ENCODE results near the gene SORBS1.

Gene SORBS1

DNA sequence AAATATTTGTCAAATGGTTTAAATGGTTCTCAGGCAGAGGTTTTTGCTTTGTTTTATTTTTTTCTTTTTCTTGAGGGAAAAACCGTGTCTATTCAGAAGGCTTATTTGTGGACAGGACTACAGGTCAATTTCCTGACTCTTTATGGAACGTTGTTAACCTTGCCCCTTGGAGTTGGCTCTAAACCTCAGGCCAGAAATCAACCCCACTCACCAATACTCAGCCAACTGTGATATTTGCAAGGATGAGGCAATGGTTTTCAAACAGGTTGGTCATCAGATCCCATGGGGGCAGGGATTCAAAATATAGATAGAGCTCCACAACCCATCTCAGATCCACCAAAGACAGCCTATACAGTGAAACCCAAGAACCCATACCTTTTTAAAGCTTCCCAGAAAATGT is 280.5 kb downstream of the SORBS1 start:
- DNase-seq, result no peak

DNA sequence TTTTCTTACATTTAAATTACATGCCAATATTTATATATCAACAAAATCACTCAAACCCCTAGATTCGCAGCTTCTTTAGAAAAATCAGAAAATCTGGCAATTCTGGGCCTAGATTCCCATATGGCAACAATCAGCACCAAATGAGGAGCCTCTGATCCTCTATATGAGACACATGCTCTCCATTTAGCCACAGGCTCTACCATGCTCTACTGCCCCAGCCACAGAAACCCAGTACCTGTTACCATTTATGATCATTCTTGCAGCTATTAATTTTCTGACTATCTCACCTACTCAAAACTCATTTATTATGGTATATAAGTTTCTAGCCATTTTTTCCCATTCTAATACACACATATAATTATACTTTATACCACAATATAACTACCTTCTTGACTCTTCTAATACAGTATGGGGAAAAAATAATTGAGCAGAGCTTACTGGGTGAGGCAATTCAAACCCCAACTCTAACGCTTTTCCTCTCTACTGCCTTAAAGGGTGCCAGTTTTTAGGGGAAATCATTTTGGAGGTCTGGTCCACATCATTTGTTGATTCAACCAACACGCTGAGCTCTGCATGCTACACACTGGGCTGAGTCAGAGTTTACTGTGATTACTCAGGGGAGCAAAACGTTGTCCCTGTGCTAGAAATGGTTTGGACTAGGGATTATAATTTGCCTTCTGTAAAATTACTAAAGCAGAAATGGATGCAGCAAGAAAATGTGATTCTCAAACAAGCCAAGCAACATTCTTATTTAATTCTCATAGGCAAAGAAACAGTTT is 281.9 kb downstream of the SORBS1 start:
- no peak for DNase-seq

DNA sequence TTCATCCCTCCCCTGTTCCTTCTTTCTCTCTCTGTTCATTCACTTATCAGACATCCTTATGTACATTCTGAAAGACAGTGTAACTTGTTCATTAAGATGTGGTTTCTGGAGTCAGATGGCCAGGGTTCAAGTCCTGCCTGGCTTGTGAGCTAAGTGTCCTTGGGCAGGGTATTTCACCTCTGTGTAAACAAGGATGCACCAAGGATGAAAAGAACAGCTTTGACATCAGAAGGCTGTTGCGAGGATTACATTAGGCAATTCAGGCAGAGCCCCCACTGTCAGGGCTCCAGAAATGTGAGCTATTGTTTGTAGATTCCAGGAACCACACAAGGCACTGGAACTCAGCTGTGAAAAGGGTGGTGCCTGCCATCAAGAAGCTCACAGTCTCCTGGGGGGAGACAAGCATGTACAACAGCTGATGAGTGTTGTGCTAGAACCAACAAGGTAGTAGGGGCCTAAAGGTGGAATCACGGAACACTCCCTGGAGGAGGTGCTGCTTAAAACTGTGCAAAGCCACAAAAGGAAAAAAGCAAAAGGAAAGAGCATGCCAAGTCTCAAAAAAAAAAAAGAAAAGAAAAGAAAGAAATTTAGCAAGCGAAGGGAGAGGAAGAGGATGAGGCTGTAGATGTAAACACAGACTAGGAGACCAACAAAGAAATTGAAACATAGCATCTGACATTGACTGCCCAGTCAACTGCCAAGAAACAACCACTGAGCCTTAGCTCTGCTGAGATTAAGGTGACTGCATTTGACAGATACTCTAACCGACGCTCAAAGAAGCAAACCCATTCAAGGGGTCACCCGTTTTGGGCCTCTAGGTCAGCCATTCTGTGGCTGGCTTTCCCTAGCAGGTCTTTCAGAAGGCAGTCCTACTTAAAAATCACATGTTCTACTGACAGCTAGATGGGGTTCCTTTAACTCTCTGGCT is 282.8 kb downstream of the SORBS1 start:
- DNase-seq, result no peak

DNA sequence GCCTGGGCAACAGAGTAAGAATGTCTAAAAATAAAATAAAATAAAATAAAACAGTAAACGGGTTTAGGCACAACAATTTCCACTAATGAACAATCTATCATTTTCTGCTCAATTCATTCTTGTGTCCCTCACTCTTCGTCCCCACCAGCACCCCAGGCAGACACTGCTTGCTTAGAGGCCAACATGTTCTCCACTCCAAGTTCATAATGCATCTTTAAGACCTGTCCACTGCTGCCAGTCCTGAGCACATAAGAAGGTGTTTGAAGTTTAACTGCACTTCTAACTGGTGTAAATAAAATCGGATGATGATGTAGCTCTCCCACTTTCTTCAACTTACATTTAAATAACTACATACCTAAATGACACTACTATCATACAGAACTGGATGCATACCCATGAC is 283.6 kb downstream of the SORBS1 start:
- no peak for DNase-seq

DNA sequence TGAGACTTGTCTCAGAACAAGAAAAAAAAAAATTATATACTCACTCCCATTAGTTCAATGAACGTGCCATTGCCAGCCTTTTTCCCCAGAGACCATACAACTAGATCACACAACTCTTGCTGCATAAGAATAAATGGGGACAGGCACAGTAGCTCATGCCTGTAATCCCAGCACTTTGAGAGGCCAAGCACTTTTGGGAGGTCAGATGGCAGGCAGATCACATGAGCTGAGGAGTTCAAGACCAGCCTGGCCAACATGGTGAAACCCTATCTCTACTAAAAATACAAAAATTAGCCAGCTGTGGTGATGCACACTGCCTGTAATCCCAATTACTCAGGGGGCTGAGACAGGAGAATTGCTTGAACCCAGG is 284.0 kb downstream of the SORBS1 start:
- no peak for DNase-seq

DNA sequence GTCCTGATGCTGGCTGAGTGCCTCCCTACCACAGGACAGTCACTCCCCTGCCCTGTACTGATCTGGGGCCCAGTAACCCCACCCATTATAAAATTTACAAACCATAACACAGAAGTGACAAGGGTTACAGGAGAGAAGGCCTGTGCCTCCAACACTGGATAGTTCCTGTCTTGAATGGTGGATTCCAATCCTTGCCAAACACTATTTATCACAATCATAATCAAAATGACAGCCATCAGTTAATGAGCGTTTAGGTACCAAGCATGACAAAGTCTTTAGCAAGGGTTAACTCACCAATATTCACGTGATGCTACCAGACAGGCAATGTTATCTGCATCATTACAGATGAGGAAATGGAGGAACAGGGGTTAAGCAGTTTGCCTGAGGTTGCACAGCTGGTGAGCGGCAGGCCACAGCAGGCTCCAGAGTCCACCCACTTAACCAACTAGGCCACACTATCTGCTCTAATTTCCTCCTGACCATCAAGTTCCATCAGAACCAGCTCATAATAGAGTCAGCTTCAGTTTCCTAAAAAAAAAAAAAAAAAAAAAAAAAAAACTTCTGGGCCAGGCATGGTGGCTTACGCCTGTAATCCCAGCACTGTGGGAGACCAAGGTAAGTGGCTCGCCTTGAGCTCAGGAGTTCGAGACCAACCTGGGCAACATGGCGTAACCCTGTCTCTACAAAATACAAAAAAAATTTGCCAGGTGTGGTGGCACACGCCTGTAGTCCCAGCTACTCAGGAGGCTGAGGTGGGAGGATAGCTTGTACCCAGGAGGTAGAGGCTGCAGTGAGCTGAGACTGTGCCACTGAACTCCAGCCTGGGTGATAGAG is 284.6 kb downstream of the SORBS1 start:
- DNase-seq, result no peak

DNA sequence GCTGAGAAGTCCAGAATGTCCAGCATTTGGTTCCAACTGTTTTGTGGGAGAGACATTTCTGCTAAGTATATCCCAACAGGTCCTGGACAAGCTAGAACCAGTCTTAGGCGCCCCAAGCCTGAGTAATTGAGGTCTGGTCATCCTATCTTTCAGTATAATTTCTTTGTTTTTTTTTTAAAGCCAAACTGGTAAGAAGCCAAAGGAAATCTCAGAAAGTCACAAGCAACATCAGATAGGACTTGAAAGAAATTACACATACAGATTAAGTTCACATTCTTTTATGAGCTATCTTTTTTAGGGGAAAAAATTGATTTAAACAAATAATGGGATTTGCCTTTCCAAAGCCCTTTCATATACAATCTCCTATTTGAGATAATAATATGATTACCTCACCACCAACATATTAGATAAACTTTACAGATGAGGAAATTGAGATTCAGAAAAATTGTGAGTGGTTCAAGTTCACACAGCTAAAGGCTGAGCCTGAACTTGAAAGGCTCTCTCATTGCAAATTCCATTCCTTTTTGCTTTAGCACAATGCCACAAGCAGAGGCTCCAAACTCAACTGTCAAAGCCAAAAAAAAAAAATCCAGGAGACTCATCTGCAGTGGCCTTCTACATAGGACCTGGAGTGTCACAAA is 285.3 kb downstream of the SORBS1 start:
- no peak for DNase-seq

DNA sequence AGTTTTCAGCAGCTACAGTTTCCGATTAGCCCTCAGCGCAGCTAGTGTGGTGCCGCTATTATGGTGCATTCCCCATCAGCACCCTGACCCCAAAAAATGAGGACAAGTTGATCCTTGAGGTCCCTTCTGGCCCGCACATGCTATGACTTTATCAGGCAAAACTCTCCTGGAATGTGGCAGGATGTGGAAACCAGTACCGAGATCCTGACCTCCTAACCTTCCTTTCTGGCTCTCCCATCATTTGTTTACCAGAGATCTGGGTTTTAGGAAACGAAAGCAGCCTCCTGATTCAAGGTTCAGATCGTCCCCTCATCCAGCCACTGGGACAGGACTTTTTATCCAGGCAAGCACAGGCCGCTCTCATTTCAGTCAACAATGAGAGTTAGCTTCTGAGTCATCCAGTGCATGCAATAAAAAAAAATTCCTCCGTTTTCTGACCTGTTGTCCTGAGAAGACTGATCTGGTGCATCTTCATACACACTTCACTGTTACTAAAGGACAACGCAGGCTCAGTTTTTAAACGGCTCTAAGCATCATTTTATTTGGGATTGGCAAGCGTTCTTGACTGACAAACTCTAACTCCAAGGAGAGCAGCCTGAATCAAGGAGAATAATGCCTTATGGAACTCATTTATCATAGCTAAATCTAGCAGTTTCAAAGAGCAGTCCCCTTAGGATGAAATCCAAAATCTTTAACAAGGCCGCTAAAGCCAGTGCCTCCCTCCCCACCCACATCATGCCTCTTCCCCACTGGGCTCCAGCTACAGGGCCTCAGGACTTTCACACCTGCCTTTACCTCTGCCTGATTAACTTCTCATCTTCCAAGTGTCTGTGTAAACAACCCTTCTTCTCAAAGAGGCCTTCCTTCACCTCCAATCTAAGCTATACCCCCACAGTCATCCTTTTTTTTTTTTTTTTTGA is 287.5 kb downstream of the SORBS1 start:
- no peak for DNase-seq

DNA sequence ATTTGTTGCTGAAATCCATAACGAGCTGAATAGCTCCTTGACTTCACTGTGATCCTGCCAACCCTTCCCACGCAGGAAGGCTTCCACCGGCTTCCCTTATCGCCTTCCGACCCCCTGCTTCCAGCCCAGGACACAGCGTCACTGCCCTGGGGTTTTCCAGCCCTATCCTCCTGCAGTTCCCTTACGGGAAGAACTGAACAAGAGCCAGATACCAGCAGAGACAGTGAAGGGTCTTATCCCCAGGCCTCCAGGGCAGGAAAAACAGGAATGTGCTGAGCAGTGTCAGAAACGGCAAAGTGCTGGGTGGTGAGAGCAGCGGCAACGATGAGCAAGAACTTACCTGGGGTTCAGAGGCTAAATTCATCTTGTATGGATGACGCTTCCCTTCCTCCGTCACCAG is 292.7 kb downstream of the SORBS1 start:
- DNase-seq, result no peak

DNA sequence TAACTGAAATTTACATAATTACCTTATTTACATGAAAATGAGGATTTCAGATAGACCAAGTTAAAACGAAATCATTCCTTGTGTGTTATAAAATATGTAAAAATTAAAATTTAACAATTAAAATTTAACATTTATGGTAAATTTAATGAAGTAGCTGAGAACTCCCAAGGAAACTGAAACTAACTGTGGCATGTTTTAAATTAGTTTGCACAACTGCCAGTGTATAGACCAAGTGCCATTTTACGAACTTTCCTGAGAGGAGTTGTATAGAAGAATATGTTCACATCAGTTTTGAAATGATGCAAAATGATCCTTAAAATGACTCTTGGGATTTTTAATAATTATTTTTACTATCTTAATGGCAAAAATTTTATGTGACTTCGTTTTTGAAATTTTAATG is 293.9 kb downstream of the SORBS1 start:
- DNase-seq, result peak; percentile 18

DNA sequence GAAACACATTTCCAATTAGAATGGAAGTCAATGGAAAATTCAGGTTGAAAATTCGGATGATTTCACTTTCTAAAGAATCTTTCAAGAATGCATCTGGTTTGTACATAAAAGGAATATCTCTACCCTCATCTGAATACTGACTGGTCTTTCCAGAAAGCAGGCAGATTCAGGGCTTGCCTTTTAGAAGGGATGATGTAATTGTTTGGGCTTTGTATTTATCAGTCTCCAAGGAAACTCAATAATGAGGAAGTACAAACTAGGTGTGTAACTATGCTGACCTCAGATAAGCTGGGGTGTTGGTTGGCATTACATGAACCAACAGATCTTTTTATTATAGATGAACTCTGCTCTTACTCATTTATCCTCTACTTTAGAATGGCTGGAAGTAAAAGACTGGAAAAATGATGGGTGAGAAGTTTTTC is 294.5 kb downstream of the SORBS1 start:
- peak; percentile 91 for DNase-seq

DNA sequence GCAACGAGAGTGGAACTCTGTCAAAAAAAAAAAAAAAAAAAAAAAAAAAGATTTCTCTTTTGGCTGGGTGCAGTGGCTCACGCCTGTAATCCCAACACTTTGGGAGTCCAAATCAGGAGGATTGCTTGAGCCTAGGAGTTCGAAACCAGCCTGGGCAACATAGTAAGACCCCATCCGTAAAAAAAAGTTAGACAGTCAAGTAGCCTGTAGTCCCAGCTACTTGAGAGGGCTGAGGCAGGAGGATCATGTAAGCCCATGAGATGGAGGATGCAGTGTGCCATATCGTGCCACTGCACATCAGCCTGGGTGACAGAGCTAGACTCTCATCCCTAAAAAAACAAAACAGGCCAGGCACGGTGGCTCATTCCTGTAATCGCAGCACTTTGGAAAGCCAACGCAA is 295.6 kb downstream of the SORBS1 start:
- DNase-seq, result no peak

DNA sequence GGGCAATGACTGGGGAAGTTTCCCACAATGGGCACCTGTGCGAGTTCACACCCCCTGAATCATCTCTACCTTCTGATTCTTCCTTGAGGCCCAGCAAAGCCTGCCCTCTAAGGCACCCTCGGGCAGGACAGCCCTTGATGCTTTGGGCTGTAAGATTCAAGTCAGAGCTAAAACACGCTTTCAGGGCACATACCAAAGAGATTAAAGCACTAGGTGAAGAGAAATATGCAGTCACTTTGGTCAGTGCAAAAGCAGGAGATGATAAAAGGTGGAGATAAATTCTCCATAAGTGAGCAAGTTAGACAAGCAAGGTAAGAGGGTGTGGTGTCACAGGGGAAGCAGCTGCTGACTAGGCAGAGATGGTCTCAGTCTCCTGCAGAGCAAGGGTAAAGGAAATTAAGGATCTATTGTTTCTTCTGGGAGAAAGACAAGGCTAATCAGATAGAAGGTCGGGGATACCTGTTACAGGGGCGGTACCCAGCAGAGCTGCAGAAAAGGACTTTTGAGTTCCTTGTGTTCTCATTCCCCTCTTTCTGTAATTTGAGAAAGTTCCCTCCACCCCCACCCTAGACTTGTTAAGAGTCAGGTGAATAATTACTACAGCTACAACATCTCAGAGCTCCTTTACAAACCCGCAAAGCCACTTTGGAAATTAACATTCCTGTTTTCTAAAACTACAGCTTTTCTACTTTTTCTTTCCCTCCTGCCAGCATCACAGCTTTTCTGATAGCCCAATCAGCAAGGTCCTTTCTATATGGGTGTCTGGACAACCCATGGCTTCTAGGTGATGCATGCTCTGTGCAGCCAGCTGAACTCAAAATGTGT is 296.7 kb downstream of the SORBS1 start:
- no peak for DNase-seq

DNA sequence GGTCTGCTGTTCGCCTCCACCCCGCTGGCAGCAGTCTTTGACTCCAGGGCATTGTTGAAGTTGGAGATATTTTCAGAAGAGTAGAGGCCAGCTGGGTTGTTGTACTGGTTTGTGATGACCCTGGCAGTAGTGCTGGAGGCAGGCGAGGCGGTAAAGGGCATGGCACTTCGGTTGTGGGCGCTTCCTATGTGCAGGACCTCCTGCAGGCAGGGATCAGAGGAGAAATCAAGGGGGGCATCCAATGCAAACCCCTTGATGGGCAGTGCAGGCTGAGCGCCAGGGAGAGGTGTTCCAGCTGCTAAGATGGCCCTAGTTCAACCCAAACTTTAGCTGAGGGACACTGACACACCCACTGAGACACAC is 297.3 kb downstream of the SORBS1 start:
- DNase-seq, result no peak

DNA sequence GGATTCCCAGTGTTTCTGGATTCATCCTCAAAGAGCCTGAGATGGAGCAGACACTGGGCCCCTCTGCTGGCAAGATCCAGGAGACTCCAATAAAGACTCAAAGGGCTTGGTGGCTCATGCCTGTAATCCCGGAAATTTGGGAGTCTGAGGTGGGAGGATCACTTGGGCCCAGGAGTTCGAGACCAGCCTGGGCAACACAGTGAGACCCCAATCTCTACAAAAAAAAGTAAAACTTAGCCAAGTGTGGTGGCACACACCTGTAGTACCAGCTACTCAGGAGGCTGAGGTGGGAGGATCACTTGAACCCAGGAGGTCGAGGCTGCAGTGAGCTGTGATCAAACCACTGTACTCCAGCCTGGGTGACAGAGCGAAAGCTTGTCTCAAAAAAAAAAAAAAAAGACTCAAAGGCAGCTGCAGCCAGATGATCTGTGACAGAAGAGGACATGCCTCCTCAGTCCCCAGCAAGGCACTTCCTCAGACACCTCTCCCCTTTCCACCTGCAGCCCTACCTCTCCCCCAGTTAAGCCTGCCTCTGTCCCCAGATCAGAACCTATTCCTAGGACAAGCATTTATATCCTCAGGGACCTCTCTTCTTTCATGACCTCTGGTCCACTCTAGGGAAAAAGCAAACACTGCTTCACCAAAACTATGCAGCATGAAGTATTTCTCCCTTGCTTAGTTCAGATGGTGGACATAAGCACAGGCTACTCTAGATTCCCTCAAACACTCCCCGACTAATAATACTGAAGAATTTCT is 298.2 kb downstream of the SORBS1 start:
- DNase-seq, result no peak

DNA sequence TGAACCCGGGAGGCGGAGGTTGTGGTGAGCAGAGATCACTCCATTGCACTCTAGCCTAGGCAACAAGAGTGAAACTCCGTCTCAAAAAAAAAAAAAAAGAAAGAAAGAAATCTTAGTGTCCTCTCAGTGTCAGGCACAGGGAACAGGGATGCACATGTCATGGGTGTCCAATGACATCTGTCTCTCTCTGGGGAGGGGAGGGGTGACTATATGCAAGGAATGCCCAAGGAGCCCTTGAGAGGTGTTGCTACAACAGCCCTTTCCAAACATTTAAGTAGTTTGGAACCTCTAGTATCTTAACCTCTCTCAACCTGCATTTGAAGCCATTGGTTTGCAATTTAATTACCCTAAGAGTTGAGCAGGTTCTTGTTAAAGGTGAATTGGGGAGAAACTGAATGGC is 299.2 kb downstream of the SORBS1 start:
- no peak for DNase-seq

All from inflammatory macrophage treated with lipopolysaccharide for 4 hours (primary cell).